Spleen (tissue), 11 donors: ENCODE results near the gene NUP107. TPM values are rescaled to one million over a fixed set of nuclear protein-coding genes. Genes with fewer than 3 reads are reported as not detected.

Source experiments
- DNase-seq: peaks from one replicate; pipeline ENCODE4 v3.0.0-alpha.2; 2020
- H3K27ac ChIP-seq, 8 donors: fragments of 200-600 bp; sonication (generic) in 7 of 8; 1 replicate in 4 of 8; 2 replicates in 4 of 8; pipeline versions ENCODE4 v1.5.0 to v1.8.0; 2016 to 2021; ENCODE audit warnings: inconsistent platforms in 4 of 8, mild to moderate bottlenecking in 4 of 8, moderate library complexity in 1 of 8
- H3K27me3 ChIP-seq, 7 donors: fragments of 200-600 bp; sonication (generic) in 6 of 7; replicated peaks in 1 of 7; 1 replicate in 4 of 7; 2 replicates in 3 of 7; pipeline versions ENCODE4 v1.5.0 to v1.8.0; 2016 to 2021; ENCODE audit warnings: inconsistent platforms in 3 of 7, mild to moderate bottlenecking in 1 of 7
- H3K36me3 ChIP-seq, 6 donors: fragments of 200-600 bp; sonication (generic) in 5 of 6; 1 replicate in 4 of 6; 2 replicates in 2 of 6; pipeline versions ENCODE4 v1.5.0 to v1.8.0; 2016 to 2021; ENCODE audit warnings: inconsistent platforms in 2 of 6
- H3K4me1 ChIP-seq, 6 donors: fragments of 200-600 bp; sonication (generic) in 5 of 6; 1 replicate in 3 of 6; 2 replicates in 3 of 6; pipeline versions ENCODE4 v1.5.0 to v1.8.0; 2016 to 2021; ENCODE audit warnings: inconsistent platforms in 3 of 6
- H3K4me3 ChIP-seq, 8 donors: fragments of 200-600 bp; sonication (generic) in 7 of 8; 1 replicate in 4 of 8; 2 replicates in 4 of 8; pipeline versions ENCODE4 v1.5.0 to v1.8.0; 2016 to 2021; ENCODE audit warnings: inconsistent platforms in 4 of 8, mild to moderate bottlenecking in 4 of 8, moderate library complexity in 2 of 8
- H3K9me3 ChIP-seq, 8 donors: fragments of 200-600 bp; sonication (generic) in 7 of 8; 1 replicate in 4 of 8; 2 replicates in 4 of 8; pipeline versions ENCODE4 v1.5.0 to v1.8.0; 2016 to 2021; ENCODE audit warnings: inconsistent platforms in 4 of 8
- CTCF ChIP-seq, 11 experiments: fragments of 200-600 bp in 7 of 11; fragments of 450-650 bp in 4 of 11; sonication (generic) in 4 of 11; IDR thresholded peaks in 8 of 11; conservative IDR thresholded peaks in 3 of 11; 1 replicate in 7 of 11; 2 replicates in 4 of 11; pipeline versions ENCODE4 v1.4.0 to v1.8.0; 2016 to 2021; ENCODE audit warnings: antibody characterized with exemption in 11 of 11, inconsistent platforms in 4 of 11, mild to moderate bottlenecking in 1 of 11
- POLR2A ChIP-seq, 3 donors: fragments of 450-650 bp; IDR thresholded peaks; one replicate each; pipeline ENCODE4 v1.5.1; 2017; ENCODE audit warnings: antibody characterized with exemption in 3 of 3, mild to moderate bottlenecking in 1 of 3
- POLR2AphosphoS5 ChIP-seq, 3 donors: sonication (generic); formaldehyde crosslinking; IDR thresholded peaks; one replicate each; pipeline ENCODE4 v1.5.1; 2017; ENCODE audit warnings: antibody characterized with exemption in 3 of 3
- WGBS, 5 donors: extraction: QIAGEN DNeasy Blood & Tissue Kit in 3 of 5; methylation state at CpG; one replicate each; pipeline versions ENCODE4 v1.1.5 to v1.1.7; 2013 to 2018; 5-methylcytosine and 5-hydroxymethylcytosine counted together
- intact Hi-C: fragments of 100-400 bp; cut with DNase I; formaldehyde crosslinking; loops from one replicate; pipeline ENCODE4 v1.15.0; 2023; ENCODE audit warnings: low total_unique reads
- polyA plus RNA-seq, 3 donors: library from polyadenylated mRNA; stranded (reverse); fragments of 200-250 nt; gene quantifications; one replicate each; pipeline ENCODE4 v1.2.1, GENCODE V29; 2013
- total RNA-seq, 7 donors: library from RNA; depleted of rRNA in 3 of 7; stranded (reverse); fragments of >200 nt in 3 of 7; fragmentation: NEBNext Ultra II Directional in 4 of 7; extraction: Animal tissue kit (Norgen Biotek cat#: 25700) in 4 of 7; gene quantifications; one replicate each; pipeline versions ENCODE4 v1.1.0 to v1.2.1, GENCODE V29; 2016 to 2021
- donor health status: healthy with polysubstance abuse.
- donor health status: DM: no; HTN: no; CAD: no; lungs with moderate emphysema.
- donor health status: DM: no; HTN: no; CAD: no.
- donor health status: Bipolar disorder and iron deficiency.
- donor health status: healthy.
- donor health status: DM: no; HTN: no; CAD: no.
- donor health status: DM: yes; HTN: yes; CAD: no.

NUP107 gene
- total and polyA plus RNA-seq, 10 donors: 19.7 to 61.4 (median 50.5) TPM

- no peaks in the 10 kb centered on the region for H3K27me3 ChIP-seq
- DNase-seq: no peak
- no peak for TF ChIP-seq POLR2AphosphoS5 (IDR thresholded peaks at IDR 0.05)
- TF ChIP-seq CTCF (IDR thresholded peaks at IDR 0.05 in 8 of 11, conservative IDR thresholded peaks at IDR 0.05 in 3 of 11): no peak
- no peak for TF ChIP-seq POLR2A (IDR thresholded peaks at IDR 0.05)
- no peak overlapping the region for H3K27ac ChIP-seq
- H3K36me3 ChIP-seq: peaks cover 0 to 59% (median 13%) of the 10 kb centered on the region in 6 donors
- no peak overlapping the region for H3K4me3 ChIP-seq
- H3K9me3 ChIP-seq: no peaks in the 10 kb centered on the region
- 91 to 97% (median 95%) methylated on average over 2 of the region's 2 CpGs for WGBS, 5 donors
- H3K4me1 ChIP-seq: no peaks in the 10 kb centered on the region
- intact Hi-C loops: no loop called here
Observed at GRCh38 chr12:68766646-68767045, 79.9 kb downstream of the NUP107 start.

- no peak overlapping the region for H3K27ac ChIP-seq
- H3K9me3 ChIP-seq: no peaks in the 10 kb centered on the region
- peaks cover 0 to 54% (median 12%) of the 10 kb centered on the region in 6 donors for H3K36me3 ChIP-seq
- DNase-seq: no peak
- no peaks in the 10 kb centered on the region for H3K27me3 ChIP-seq
- no peak overlapping the region for H3K4me3 ChIP-seq
- intact Hi-C loops: no loop called here
- TF ChIP-seq POLR2A (IDR thresholded peaks at IDR 0.05) (no peak), CTCF (IDR thresholded peaks at IDR 0.05 in 8 of 11, conservative IDR thresholded peaks at IDR 0.05 in 3 of 11) (no peak), POLR2AphosphoS5 (IDR thresholded peaks at IDR 0.05) (no peak)
- peaks cover 0 to 2% (median 0%) of the 10 kb centered on the region in 6 donors for H3K4me1 ChIP-seq
- WGBS, 5 donors: 90 to 99% (median 96%) methylated on average over 7 of the region's 7 CpGs
Observed at GRCh38 chr12:68767191-68767590, 80.4 kb downstream of the NUP107 start.

GRCh38 chr12:68768431-68768939 is 81.7 kb downstream of the NUP107 start:
- intact Hi-C loops: no loop called here
- Histone ChIP-seq H3K36me3 (peaks cover 0 to 41% (median 12%) of the 10 kb centered on the region in 6 donors), H3K27ac (no peak overlapping the region), H3K9me3 (no peaks in the 10 kb centered on the region), H3K4me1 (peaks cover 0 to 15% (median 8%) of the 10 kb centered on the region in 6 donors), H3K4me3 (no peak overlapping the region), H3K27me3 (no peaks in the 10 kb centered on the region)
- TF ChIP-seq POLR2A (IDR thresholded peaks at IDR 0.05): no peak
- TF ChIP-seq CTCF (IDR thresholded peaks at IDR 0.05 in 8 of 11, conservative IDR thresholded peaks at IDR 0.05 in 3 of 11): no peak
- TF ChIP-seq POLR2AphosphoS5 (IDR thresholded peaks at IDR 0.05): no peak
- 94 to 97% (median 95%) methylated on average over 4 of the region's 4 CpGs for WGBS, 5 donors
- no peak for DNase-seq

GRCh38 chr12:68769941-68770340 is 83.2 kb downstream of the NUP107 start:
- intact Hi-C loops: no loop called here
- Histone ChIP-seq H3K4me3 (no peak overlapping the region), H3K4me1 (peaks cover 0 to 22% (median 8%) of the 10 kb centered on the region in 6 donors), H3K27me3 (no peaks in the 10 kb centered on the region), H3K36me3 (peaks cover 0 to 26% (median 6%) of the 10 kb centered on the region in 6 donors), H3K27ac (no peak overlapping the region), H3K9me3 (no peaks in the 10 kb centered on the region)
- TF ChIP-seq CTCF (IDR thresholded peaks at IDR 0.05 in 8 of 11, conservative IDR thresholded peaks at IDR 0.05 in 3 of 11) (no peak), POLR2A (IDR thresholded peaks at IDR 0.05) (no peak), POLR2AphosphoS5 (IDR thresholded peaks at IDR 0.05) (no peak)
- WGBS, 5 donors: 94 to 98% (median 97%) methylated on average over 1 of the region's 1 CpG
- no peak for DNase-seq
